HL-60/S4 treated with retinoic acid at 250 ng/mL for 4 days and 3 days (cell line): ENCODE measurements around the gene HPSE2.

Experiments used
- in situ Hi-C: fragments of 300-500 bp; cut with MboI; formaldehyde crosslinking; loops from 2 replicates; pipeline ENCODE4 v1.7.0; 2022; ENCODE audit warnings: low sequenced_read_pairs

The HPSE2 gene

GRCh38 chr10:98858525-98858924, 377.1 kb downstream of the HPSE2 start:
- in situ Hi-C loops, result no loop called here

- in situ Hi-C loops, result no loop called here
Observed at GRCh38 chr10:98855403-98856189, 380.1 kb downstream of the HPSE2 start.

GRCh38 chr10:98852686-98853085, 383.0 kb downstream of the HPSE2 start:
- in situ Hi-C loops, result no loop called here

- in situ Hi-C loops, result no loop called here
Observed at GRCh38 chr10:98848361-98848760, 387.3 kb downstream of the HPSE2 start.

- in situ Hi-C loops, result no loop called here
Observed at GRCh38 chr10:98846787-98847186, 388.9 kb downstream of the HPSE2 start.

GRCh38 chr10:98833542-98833941, 402.1 kb downstream of the HPSE2 start:
- in situ Hi-C loops, result no loop called here

- in situ Hi-C loops, result no loop called here
Observed at GRCh38 chr10:98832738-98833137, 402.9 kb downstream of the HPSE2 start.

- in situ Hi-C loops, result no loop called here
Observed at GRCh38 chr10:98832196-98832595, 403.5 kb downstream of the HPSE2 start.

- in situ Hi-C loops, result no loop called here
Observed at GRCh38 chr10:98831391-98831790, 404.3 kb downstream of the HPSE2 start.

- in situ Hi-C loops, result no loop called here
Observed at GRCh38 chr10:98825741-98826140, 409.9 kb downstream of the HPSE2 start.

GRCh38 chr10:98817396-98817795, 418.3 kb downstream of the HPSE2 start:
- in situ Hi-C loops, result no loop called here

- in situ Hi-C loops, result no loop called here
Observed at GRCh38 chr10:98815039-98815885, 420.4 kb downstream of the HPSE2 start.

GRCh38 chr10:98814470-98814869, 421.2 kb downstream of the HPSE2 start:
- in situ Hi-C loops, result no loop called here

- in situ Hi-C loops, result no loop called here
Observed at GRCh38 chr10:98808282-98808892, 427.3 kb downstream of the HPSE2 start.

- in situ Hi-C loops, result no loop called here
Observed at GRCh38 chr10:98800263-98800662, 435.4 kb downstream of the HPSE2 start.

GRCh38 chr10:98795467-98795866, 440.2 kb downstream of the HPSE2 start:
- in situ Hi-C loops, result no loop called here

- in situ Hi-C loops, result no loop called here
Observed at GRCh38 chr10:98790817-98791216, 444.8 kb downstream of the HPSE2 start.

GRCh38 chr10:98778277-98778759, 457.3 kb downstream of the HPSE2 start:
- in situ Hi-C loops, result no loop called here

- in situ Hi-C loops, result no loop called here
Observed at GRCh38 chr10:98758463-98758862, 477.2 kb downstream of the HPSE2 start.

- in situ Hi-C loops, result no loop called here
Observed at GRCh38 chr10:98748298-98748697, 487.4 kb downstream of the HPSE2 start.

- in situ Hi-C loops, result no loop called here
Observed at GRCh38 chr10:98745645-98746044, 490.0 kb downstream of the HPSE2 start.
